ENCODE data around the gene MSL3.

The MSL3 gene, protein sequence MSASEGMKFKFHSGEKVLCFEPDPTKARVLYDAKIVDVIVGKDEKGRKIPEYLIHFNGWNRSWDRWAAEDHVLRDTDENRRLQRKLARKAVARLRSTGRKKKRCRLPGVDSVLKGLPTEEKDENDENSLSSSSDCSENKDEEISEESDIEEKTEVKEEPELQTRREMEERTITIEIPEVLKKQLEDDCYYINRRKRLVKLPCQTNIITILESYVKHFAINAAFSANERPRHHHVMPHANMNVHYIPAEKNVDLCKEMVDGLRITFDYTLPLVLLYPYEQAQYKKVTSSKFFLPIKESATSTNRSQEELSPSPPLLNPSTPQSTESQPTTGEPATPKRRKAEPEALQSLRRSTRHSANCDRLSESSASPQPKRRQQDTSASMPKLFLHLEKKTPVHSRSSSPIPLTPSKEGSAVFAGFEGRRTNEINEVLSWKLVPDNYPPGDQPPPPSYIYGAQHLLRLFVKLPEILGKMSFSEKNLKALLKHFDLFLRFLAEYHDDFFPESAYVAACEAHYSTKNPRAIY

DNA sequence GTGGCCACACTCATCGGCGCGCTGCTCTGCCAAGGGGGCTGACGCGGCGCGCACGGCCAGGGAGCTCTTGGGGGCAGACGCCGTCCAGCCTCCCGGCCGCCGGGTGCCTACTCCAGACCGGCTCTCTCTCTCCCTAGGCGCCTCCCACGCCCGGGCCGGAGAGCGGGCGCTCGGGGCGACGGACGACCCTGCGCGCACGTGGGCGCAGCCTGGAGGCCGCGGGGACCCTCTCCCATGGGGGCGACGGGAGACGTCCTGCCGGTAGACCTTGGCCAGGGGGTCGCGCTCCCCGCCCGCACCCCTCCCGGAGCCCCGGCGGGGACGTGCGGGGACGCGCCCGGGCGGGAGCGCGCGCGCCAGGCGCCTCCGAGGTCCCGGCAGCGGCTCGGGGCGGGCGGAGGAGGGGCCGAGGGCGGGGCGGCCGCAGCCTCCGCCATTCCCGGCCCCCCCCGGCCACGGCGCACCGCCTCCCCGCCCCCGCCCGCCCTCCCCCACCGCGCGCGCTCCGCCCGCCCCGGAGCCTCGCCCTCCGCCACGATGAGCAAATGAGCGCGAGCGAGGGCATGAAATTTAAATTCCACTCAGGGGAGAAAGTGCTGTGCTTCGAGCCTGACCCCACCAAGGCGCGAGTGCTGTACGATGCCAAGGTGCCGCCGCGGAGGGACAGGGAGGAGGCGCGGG, at the start of gene MSL3:
MSL3 (plus strand) TSS at position 519 of the 681 bp plus-strand sequence; CDS start at position 546, 27 bp downstream.
- DNase-seq, result peak; percentile 18

DNA sequence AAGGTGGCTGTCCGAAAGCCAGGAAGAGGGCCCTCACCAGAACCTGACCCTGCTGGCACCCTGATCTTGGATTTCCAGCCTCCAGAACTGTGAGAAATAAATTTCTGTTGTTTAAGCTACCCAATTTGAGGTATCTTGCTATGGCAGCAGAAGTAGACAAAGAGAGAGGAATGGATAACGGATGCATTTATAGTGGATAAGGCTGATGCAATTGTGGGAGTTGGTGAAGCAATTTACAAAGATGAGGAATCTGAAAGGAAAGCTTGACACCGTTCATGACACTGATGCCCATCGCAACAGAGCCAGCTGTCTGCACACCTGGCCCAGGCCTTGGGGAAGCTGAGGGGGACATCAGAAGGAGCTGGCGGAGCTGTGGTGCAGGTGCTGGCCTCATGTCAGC, 35.7 kb upstream of the MSL3 start:
- DNase-seq, result no peak

DNA sequence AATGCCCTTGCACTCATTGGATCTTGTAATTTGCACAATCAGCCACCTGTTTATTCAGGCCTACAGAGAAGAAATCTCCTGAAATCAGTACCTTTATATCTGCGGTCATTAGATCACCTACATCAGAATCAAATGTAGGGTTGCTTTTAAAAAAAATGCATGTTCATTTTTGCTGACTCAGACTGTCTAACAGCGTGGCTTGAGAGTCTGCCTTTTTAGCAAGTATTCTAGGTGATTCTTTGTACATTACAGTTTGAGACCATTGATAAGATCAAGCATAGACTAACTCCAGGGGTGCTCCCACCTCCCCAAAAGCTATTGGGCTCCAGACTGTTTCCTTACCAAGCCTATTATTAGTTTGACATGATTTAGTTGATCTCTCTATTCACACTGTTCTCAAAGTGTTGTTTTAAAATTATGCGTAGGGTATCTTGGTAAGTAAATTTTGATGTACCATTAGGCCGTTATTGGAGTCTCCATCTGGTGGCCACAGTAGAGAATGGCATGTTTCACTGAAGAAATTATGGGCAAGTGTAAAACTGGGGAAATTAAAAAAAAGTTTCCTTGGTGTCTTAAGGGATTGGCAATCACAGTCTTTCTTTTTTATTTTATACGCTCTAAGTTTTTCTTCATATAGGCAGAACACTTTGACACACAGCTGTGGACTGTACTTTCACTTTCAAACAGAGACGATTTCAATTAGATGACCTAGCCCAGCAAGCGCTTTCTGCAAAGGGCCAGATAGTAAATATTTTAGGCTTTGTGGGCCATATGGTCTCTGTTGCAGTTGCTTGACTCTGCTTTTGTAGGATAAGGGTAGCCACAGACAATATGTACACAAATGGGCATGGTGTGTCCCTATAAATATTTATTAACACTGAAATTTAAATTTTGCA, 33.7 kb upstream of the MSL3 start:
- DNase-seq, result peak; percentile 7

DNA sequence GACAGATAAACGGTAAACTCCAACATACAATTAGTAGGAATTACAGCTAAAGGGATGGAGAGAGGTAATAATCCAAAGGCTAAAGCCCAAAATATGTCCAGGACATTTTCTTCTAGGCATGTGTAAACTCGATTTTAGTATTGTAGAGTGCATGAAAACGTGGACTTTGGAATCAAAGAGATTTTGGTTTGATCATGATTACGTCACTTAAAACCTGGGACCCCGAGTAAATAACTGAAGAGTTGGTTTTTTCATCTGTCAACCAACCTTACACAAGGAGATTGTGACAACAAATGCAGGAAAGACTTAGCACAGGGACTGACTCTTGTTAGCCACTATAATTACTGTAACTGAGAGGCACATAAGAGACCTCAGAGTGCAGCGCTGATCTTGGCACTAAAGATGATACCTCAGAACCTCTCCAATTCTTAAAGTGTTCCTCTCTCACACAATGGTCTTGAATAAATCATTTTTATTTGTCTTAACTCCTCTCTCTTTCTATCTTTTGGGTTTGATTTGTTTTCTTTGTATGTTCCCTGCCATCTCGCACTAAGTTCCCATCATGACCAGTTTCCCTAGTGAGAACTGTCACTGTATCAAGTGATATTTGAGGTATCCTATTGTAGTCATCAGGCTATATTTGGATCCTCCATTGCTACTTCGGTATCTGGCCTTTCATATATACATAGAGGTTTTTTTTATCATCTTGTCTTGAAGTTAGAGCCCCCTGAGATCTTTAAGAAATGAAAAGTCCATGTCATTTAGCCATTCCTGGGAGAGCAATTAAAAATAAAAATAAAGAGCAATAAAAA, 32.2 kb upstream of the MSL3 start:
- DNase-seq, result no peak

DNA sequence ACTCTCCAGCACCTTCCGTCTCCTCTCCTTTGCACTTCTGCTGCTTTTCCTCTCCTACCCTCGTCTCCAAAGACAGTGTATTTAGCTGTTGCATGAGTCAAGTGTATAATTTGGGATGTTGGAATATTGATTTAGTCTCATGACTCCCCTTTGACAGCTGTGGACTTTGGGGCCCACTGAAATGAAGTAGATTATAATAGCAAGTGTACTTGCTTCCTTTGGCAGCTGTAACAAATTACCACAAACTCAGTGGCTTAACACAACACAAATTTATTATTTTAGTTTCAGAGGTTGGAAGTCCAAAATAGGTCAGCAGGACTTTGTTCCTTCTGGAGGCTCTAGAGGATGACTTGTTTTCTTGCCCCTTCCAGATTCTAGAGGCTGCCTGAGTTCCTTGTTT, 29.5 kb upstream of the MSL3 start:
- no peak for DNase-seq

DNA sequence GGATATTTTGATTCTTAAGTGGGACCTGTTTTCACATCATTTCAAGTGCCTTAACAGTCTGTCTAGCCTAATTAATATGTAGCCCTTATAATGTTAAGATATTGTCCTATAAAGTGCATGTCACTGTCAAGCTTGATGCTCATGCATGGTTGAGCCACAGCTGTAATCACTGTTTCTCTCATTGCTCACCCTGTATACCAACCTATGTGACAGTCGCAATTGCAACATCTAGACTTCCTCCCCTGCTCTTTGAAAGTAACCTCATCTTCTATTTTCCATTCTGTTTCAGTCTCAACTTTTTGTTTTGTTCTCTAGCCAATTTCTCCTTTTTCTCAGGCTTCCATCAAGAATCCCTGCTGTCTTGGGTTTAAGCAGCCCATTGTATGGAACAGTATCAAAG, 24.4 kb upstream of the MSL3 start:
- no peak for DNase-seq

DNA sequence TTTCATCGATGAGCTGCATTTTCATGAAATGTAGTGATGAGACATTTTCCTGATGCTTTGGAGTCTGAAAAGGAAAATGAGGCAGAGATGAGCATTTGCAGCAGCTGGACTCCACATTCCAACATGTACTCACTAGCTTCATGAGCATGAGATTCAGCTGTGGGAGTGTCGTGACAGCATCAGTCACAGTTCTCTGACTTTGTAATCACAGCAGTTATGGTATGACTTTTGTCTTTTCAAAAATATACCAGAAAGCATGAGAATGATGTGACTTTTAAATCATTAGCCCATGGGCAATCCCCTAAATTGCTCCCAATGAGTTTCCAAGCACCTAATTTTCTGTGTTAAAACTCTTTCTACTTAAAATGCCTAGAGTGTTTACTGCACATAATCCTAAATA, 18.3 kb upstream of the MSL3 start:
- DNase-seq, result no peak

DNA sequence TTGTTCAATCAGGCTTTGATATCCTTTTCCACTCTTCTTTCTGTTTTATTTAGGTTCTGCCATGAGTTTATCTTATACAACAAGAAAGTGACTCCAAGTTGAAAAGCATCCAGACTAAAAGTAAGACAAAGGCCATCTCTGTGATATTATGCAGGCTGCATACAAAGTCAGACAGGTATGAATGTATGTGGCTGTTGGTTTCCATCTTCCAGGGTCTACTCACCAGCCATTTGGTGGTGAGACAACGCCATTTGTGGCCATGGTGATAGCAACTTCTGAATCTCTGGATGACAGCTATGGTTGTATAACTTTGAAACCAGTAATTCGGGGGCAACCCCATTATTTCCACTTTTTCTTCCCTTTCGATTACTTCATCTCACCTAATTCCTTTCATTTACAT, 17.2 kb upstream of the MSL3 start:
- DNase-seq, result no peak

DNA sequence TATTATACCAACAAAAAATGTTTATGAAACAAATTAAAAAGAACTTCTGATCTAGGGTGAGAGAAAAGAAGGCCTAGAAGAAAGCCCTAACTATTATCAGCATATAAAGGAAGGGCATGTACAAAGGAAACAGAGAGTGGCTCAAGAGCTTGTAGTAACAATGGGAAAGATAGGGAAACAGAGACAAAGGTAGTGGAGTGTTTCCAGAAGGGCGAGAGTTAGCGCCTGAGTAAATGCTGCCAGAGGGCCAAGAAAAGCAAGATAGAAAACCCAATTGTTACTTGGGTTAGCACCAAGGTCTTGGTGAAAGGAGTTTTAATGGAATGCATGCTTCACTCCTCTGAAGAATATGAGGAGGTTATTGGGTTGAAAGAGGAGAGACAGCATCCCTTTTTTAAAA, 16.5 kb upstream of the MSL3 start:
- DNase-seq, result no peak

DNA sequence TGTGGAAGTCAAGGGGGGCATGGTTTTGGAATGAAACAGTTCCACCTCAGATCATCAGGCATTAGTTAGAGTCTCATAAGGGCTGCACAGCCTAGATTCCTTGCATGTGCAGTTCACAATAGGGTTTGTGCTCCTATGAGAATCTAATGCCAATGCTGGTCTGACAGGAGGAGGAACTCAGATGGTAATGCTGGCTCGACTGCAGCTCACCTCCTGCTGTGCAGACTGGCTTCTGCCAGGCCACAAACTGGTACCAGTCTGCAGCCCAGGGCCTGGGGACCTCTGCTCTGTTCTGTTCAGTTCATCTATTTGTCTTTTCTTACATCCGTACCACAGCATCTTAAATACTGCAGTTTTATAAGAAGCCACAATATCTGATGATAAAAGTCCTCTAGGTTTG, 12.2 kb upstream of the MSL3 start:
- DNase-seq, result no peak

DNA sequence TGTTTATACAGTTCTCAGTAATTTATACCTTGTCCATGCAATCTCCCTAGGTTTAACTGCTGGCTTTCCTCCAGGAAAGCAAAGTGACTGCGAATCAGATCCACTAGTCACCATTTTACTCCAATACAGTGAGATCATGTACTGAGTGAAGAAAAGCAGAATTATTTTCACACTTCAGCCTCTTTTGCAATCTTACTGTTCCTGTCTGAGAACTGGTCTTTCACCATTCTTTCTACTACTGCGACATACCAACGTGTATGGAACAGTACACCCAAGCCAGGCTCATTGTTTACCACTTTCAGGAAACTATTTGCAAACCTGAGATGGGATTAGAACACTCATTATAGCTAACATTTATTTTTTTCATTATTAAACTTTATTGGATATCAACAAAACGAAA, 8.0 kb upstream of the MSL3 start:
- peak; percentile 19 for DNase-seq

DNA sequence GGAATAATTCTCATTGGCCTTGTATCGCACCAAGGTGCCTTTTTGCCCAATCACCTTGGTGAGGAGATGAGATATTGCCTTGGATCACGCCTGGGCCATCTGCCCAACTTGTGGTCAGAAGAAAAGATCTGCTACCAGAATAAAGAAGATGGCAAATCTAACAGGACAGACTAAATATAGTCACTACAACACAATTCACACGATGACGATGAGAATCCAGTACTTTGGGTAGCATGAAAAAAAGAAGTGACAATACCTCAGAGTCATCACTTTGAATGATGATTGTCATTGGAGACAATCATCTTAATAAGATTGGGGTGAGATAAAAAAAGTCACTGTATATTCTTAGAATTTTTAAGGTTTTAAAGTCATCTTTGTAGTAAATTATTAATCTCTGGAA, 7.3 kb upstream of the MSL3 start:
- no peak for DNase-seq

DNA sequence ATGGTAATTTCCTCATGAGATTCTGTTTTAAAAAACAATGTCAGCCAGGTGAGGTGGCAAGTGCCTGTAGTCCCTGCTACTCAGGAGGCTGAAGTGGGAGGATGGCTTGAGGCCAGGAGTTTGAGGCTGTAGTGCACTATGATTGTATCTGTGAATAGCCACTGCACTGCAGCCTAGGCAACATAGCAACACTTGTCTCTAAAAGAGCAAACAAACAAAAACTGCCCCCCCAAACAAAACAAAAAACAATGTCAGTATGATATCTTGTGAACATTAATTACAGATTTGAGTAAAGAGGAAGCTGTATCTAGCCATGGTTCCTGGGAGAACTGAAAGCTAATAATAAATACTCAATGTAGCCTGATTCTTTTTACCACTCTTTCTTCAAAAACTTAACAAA, 6.8 kb upstream of the MSL3 start:
- no peak for DNase-seq

DNA sequence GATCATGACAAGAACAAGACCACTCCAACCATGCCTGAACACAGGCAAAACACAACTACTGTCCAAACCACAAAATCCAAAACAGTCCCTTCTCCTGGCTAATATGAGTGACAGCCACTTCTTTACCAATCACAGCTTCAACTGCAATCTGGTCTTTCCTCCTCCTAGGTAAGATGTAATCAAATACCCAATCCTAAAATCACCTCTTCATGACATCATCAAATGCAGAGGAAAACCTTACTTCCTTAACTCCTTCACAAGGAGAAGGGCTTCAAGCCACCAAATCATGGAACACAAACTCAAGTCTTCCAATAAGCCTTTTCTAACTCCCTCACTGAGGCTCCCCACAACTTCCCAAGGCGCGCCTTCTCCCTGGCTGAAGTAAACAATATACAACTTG, 4.4 kb upstream of the MSL3 start:
- DNase-seq, result no peak

DNA sequence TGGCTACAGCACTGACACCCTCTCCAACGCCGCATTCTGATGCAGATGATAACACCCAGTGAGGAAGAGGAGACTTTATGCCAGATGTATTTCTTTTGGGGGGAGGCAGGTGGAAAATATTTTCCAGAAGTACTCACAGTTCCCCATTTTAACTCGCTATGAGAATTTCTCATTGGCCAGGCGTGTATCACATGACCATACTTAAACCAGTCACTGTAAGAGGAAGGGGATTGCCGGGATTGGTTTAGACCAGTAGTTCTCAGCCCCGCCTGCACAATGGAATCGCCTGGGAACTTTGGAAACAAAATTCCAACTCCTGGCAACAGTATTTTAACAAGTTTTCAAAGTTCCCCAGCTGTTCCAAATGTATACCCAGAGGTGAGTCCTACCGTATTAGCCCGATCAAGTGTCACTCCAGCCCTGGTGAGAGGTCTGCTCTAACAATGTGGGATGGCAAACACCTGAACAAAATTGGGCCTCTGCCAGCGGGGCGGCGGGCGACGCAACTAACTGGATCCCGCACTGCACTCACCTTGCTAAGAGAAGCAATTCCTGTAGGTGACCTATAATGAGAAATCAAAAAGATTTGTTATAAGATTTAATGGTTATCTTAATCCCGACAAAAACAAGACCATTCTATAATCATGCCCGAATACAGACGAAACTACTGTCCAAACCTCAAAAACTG, 2.9 kb upstream of the MSL3 start:
- DNase-seq, result peak; percentile 3

DNA sequence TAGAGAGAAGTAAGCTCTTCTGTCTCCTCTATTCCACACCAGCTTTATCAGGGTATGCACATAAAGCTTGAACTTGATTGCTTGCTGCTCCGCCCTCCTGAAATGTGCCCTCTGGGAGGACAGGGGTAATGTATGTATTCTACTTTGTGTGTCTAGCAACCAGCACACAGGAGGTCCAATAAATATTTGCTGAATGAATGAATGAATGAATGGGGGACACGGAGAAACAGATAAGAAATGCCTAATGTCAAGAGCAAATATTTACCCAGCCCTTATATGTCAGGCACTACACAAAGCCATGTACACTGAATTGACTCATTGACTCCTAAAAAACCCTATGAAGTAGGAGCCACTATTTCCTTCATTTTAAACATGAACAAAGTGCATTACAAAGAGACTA, 2.3 kb upstream of the MSL3 start:
- no peak for DNase-seq

DNA sequence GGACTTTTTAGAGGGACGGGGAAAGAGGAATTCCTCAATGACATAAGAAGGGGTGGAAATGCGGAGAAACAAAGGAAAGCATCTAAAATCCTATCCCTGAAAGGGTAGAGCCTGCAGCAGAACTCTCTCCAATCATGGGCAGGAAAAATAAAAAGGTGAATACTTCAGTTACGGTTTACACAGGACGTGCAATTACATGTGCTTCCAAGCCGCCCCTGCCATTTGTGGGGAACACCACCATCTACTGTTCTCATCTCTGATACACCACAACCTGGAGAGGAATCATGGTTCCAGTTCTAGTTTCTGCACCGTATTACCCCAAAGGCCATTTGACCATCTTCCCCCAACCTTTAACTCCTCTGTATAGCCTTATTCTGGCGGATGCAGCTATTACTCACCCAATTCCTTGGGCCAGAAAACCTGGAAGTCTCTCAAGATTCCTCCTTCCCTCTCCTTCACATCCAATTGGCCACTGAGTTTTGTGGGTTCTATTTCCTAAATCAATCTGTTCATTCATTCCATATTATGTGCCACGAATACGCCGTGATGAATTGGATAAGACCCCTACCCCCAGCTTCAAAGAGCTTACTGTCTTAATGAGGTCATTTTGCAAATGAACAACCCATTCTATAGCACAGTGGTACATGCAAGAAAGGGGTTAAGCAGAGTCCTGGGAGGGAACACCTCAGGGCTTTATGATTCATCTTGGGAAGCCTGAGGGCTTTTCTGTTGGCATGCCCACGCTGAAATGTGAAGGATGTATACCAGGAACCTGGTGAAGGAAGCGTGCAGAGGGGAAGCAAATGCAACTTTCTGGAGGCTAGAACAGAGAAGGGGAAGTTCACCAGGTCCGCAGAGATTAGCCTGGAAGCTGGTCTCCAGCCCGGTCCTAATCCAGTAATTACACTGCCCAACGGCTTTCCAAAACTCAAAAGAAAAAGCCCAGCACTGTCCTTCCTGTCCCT, 1.4 kb upstream of the MSL3 start:
- peak; percentile 56 for DNase-seq

DNA sequence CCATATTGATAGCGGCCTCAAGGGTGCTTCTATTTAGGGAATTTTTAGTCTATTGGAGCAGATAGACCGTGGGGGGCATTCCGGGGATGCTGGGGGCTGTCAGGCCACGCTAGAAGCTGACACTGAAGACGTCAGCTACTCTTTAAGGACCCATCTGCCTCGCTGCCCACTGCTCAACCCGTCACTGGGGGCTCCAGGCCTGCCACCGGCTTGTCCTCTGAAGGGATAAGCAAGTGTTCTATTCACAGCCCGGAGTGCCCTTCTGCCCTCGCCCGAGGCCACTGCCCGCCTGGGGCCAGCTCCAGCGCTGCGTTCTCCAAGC, 679 bp upstream of the MSL3 start:
- no peak for DNase-seq

DNA sequence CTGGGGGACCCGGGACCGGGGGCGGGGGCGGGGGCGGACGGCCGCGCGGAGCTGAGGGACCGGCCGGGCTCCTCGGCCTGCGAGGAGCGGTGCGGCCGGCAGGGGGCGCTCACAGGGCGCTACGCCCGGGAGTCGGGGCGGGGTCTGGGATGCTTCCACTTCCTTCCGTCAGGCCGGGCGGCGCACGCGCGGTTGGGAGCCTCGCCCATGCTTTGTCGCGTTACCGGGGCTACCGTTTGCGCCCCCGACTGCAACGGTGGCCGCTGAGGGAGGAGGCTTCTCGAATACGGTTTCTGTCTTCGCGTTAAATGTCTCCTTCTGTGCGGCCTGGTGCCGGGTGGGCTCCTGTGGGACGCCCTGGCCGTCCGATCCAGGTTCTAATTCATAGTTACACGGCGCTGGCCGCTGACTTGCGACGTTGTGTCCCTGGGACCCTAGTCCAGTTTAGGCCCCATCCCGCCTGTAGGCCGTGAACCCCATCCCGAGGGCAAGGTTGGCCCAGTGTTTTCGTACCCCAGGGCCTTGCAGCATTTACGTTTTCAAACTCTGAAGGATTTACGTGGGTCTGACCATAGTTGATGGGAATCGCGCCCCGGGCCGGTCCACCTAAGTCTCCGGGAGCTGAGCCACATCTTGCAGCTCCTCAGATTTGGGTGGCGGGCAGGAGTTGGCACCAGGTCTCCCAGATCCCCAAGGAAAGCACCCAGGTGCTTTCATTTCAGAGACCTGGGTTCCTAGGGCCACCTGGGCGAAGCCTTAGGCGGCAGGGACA, 549 bp downstream of the MSL3 start:
- DNase-seq, result peak; percentile 66

DNA sequence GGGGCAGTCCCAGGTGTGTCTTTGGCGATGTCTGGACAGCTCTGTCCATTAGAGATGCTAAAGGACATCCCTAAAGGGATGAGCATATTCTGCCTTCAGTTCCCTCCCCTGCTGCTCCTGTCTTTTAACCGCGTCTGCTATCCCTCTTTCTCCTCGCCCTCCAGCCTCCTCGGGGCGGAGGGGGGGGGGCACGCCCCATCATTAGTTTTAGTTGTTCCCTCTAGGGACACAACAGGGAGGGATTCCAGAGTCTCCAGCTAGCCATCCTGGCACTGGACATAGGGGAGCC, 1.1 kb downstream of the MSL3 start:
- no peak for DNase-seq
